Non-pigmented ciliary epithelial cell (primary cell): ENCODE results near the gene MSH6.
"Not testable (repeated sequence)": the region's sequence is repeated elsewhere in the genome, so short reads cannot be mapped to it uniquely, and the experiment has no call there.

Experiments
- DNase-seq: peaks from one replicate; pipeline ENCODE4 v3.0.0-alpha.2; 2010; ENCODE audit warnings: low read depth

Gene MSH6

GRCh38 chr2:47843407-47843806 is 60.5 kb downstream of the MSH6 start:
- DNase-seq: no peak

DNA sequence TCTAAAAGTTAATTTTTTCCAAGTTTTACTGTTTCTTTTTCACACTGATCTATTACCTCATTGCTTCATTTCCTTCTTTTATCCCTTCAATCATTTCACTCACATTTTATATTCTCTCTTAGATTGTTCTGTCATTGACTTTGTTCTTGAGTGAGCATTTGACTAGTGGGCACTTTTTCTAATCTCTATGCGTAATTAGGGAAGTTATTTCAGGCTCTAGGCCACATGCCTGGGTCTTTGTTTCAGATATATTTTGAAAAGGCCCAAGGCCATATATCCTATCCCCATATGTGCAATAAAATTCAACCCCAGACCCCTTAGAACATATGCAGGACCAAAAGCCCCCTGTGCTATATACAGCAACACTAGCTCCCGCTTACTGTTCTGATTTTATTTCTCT is 61.2 kb downstream of the MSH6 start:
- DNase-seq: no peak

- no peak for DNase-seq
Observed at GRCh38 chr2:47849368-47849767, 66.4 kb downstream of the MSH6 start.

DNA sequence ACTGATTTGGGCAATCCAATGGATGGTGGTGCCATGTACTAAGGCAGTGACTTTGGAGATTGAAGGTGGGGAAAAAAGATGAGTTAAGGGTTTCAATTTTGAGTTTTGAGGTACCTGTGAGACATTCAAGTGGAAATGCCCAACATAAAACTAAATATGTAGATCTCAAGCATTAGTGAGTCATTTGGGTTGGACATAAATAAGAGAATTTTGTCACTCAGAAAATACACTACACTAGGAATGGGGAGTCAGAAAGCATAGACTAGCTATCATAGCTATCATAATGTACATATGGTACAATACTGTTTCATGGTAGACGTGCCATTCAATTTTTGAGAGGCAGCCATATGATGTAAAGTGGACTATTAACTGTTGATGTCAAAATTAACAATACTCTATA is 67.3 kb downstream of the MSH6 start:
- DNase-seq: no peak

DNA sequence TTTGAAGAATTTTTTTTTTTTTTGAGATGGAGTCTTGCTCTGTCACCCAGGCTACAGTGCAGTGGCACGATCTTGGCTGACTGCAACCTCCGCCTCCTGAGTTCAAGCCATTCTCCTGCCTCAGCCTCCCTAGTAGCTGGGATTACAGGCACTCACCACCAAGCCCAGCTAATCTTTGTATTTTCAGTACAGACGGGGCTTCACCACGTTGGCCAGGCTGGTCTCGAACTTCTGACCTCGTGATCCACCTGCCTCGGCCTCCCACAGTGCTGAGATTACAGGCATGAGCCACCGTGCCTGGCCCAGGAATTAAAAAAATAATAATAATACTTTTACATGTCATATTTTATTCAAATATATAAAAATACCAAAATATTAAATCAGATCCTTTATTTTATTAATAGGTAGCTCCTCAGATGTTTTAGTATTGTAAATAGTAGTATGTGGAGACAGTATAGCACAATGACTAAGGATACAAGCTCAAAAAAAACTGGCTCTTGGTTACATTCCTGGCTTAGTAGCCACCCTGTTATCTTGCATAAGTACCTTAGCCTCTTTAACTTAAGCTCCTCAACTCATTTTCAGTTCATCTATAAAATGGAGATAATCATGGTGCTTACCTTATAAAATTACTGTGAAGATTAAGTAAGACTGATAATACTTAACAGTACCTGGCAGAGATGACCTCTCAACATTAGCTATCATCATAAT is 70.3 kb downstream of the MSH6 start:
- not testable (repeated sequence) for DNase-seq
